A549 (cell line): ENCODE results near the gene SH3RF3.

ENCODE experiments used
- CHD2 ChIP-seq: fragments of 150-350 bp; IDR thresholded peaks from 2 replicates; pipeline ENCODE4 v1.6.1; 2014; ENCODE audit warnings: low read length; ENCODE audit not compliant: partially characterized antibody
- NPAS2 ChIP-seq: fragments of 250-450 bp; sonication (Bioruptor Pico); IDR thresholded peaks from 2 replicates; pipeline ENCODE4 v1.8.0; 2022; ENCODE audit warnings: mild to moderate bottlenecking, moderate library complexity, borderline replicate concordance
- TF ChIP-seq, protein P1 (sequence below): fragments of >200 bp; sonication (Bioruptor Twin); formaldehyde crosslinking; IDR thresholded peaks from 3 replicates; pipeline ENCODE4 v1.5.1; 2016

DNA sequence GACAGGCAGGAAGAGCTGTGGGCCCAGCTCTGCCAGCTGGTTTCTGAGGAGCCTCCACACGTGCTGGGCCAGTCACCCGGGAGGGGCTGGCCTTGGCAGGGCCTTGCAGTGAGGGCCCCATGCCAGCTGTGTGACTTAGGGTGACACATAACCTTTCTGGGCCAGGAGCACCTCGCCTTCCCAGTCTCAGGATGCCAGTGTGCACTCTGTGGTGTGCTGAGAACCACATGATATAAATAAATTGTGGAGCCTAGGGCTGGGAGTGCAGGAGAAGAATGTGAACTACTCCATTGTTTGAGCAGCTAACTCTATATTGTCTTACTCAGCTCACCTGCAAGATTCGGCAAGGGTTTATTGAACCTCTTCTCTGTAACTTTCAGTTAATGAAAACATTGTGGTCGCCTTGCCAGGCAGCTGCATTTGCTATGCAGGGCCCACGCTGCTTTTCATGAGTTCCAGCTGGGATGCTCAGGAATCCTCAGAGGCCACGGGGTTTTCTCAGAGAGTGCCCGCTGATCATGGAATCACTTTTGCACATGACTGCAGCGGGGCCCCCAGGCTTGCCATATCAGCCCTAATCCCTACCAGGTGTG is 222.3 kb downstream of the SH3RF3 start:
- TF ChIP-seq CHD2 (no peak), NPAS2 (CRISPR knock-in tag) (no peak)
- TF ChIP-seq, protein P1, sequence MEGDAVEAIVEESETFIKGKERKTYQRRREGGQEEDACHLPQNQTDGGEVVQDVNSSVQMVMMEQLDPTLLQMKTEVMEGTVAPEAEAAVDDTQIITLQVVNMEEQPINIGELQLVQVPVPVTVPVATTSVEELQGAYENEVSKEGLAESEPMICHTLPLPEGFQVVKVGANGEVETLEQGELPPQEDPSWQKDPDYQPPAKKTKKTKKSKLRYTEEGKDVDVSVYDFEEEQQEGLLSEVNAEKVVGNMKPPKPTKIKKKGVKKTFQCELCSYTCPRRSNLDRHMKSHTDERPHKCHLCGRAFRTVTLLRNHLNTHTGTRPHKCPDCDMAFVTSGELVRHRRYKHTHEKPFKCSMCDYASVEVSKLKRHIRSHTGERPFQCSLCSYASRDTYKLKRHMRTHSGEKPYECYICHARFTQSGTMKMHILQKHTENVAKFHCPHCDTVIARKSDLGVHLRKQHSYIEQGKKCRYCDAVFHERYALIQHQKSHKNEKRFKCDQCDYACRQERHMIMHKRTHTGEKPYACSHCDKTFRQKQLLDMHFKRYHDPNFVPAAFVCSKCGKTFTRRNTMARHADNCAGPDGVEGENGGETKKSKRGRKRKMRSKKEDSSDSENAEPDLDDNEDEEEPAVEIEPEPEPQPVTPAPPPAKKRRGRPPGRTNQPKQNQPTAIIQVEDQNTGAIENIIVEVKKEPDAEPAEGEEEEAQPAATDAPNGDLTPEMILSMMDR = no peak
